Inflammatory macrophage (primary cell): ENCODE data around the gene PRKN.
"Not testable (repeated sequence)": the region's sequence is repeated elsewhere in the genome, so short reads cannot be mapped to it uniquely, and the experiment has no call there.

Experiments
- DNase-seq, 2 donors: peaks; one replicate each; pipeline ENCODE4 v3.0.0-alpha.2; 2020 to 2022

The PRKN gene

DNA sequence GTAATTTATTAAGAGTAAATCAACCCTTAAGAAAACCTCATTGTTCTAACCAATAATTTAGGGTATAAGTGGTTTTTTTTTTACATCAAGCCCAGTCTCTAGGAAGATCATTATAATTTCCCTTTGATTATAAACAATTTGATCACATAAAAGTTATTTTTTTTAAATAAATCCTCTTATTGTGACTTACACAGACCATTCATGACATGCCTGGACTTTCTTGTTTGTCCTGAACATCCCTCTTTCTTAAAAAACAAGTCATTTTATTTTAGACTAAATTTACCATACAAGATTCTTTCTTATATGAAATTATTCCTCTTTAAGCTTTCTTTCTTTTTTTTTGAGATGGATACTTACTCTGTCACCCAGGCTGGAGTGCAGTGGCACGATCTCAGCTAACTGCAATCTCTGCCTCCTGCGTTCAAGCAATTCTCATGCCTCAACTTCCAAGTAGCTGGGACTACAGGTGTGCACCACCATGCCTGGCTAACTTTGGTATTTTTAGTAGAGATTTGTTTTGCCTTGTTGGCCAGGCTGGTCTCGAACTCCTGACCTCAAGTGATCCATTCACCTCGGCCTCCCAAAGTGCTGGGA, 1400.1 kb downstream of the PRKN start:
- no peak for DNase-seq

DNA sequence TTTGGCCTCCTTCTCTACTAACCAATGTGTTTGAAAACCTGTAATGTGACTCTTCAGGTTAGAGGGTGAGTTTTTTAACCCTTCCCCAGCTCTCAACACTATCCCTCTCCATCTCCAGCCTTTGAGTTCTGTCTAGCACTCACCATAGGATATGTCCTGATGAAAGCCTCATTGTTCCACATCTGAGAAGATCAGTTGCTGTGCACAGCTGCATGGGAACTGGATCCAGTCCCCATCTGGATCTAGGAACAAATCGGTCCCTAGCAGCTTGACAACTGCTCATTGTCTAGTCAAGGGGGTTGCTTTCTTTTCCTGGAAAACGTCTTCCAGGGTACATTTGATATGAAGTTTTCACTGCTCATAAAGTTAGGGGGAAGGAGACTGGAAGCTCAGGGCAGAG, 1408.3 kb downstream of the PRKN start:
- no peak for DNase-seq

- no peak for DNase-seq
These were observed 1409.1 kb downstream of the PRKN start for GRCh38 chr6:161318456-161318855.

- DNase-seq, result no peak
These were observed 1411.0 kb downstream of the PRKN start for GRCh38 chr6:161316531-161316930.

- not testable (repeated sequence) for DNase-seq
These were observed 1412.2 kb downstream of the PRKN start for GRCh38 chr6:161315246-161315917.

- not testable (repeated sequence) for DNase-seq
These were observed 1412.9 kb downstream of the PRKN start for GRCh38 chr6:161314541-161315245.

DNA sequence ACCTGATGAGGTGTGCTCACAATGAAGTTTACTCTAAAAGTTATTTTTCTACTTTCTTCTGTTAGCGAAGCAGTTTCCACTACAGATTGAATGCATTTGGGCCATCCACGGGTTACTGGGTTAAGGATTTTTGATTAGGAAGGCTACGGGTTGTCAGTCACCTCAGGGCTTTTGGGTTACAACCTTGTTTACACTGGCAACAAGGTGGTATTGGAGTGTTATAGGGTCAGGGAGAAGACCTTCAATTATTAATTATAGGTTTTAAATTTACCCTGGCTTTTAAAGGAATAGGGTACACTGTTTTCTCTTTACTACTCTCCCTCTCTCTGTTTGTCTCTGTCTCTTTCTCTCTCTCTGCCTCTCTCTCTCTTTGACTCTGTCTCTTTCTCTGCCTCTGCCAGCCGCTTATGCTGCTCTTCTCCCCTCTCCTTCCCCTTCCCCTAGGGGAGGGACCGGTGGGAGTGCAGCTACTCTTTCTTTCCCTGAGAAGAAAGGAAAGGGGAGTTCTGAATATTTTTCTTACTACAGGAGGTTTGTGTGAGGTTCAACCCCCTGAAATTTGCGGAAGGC, 1413.5 kb downstream of the PRKN start:
- no peak for DNase-seq

DNA sequence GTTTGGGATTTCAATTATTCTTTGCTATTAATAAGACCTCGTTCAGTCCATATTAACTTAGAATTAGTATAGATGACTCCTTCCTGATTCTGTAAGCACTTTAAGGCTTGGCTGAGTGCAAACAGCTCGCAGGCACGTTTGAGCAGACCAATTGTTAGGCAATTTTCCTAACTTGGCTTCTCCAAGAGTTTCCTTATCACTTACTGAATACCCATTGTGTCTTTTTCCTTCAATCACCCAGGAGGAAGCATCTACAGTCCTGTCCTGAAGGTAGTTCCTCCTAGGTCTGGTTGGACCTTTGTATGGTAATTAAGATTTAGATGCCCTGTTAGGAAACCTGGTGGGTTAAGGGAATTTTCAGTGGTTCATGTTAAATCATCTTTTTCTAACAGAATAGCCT, 1414.1 kb downstream of the PRKN start:
- DNase-seq, result not testable (repeated sequence)

DNA sequence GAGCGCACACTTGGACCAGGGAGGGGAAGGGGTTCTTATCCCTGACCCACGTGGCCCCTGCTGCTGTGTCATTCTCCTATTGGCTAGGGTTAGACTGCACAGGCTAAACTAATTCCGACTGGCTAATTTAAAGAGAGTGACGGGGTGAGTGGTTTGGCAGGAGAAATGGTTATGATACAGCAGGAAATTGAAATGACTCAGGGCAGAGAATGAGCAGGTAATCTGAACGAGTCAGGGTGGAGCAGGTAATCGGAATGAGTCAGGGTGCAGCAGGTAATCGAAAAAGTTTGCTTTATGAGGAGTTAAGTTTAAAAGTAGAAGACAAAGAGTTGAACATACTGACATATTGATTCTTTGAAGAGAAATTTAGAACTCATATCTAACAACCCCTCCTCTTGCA, 1417.8 kb downstream of the PRKN start:
- not testable (repeated sequence) for DNase-seq

DNA sequence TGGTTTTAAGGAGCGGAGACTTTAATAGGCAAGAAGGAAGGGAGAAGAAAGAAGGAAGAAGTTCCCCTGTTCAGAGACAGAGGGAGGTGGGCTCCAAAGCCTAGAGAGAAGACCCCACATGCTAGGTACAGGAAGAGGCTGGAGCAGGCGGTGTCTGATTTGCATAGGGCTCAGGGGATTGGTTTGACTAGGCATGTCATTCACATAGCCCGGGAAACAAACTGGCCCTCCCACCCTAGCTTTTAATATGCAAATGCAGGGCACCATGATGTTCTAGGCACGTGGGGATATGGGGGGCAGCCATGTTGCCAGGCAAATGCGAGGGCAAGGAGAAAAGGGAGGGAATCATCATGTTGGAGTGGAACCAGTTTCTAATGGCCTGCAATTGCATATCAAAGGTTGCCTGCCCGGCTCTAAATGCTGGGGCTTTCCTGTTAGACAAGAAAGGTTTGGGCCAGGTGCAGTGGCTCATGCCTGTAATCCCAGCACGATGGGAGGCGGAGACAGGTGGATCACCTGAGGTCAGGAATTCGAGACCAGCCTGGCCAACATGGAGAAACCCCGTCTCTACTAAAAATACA, 1419.4 kb downstream of the PRKN start:
- no peak for DNase-seq

- DNase-seq, result no peak
These were observed 1421.7 kb downstream of the PRKN start for GRCh38 chr6:161305860-161306259.

GRCh38 chr6:161303628-161304340, 1423.8 kb downstream of the PRKN start:
- DNase-seq, result no peak

- no peak for DNase-seq
These were observed 1424.6 kb downstream of the PRKN start for GRCh38 chr6:161302949-161303348.

DNA sequence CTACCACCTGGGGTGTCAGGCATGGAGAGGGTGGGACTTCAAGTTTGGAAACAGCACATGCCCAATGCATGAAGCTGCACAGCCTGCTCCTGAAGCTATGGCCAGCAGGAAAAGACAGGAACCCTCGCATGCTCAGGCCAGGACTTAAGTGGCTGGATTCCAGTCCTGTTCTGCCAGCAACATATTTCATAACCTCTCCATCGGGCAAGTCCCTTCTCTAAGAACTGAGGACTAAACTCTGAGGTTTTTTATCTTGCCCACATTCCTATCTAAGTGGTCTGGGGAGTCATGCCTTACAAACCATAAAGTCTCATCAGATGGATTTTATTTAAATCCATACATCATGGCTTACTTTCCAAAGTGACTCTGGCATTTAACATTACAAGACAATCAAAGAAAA, 1426.2 kb downstream of the PRKN start:
- no peak for DNase-seq

DNA sequence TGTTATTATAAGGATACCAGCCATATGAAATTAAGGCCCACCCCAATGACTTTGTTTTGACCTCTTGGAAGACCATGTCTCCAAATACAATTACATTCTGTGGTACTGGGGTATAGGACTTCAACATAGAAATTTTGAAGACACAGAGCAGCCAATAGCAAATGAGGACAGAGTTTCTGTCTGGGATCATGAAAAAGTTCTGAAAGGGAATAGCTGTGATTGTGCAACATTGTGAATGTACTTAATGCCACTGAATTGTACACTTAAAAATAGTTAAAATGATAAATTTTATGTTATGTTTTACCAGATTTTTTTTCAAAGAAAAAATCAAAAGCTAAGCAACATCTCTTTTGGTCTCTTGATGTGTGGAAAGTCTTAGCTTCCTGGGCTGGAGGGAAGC, 1426.7 kb downstream of the PRKN start:
- no peak for DNase-seq

DNA sequence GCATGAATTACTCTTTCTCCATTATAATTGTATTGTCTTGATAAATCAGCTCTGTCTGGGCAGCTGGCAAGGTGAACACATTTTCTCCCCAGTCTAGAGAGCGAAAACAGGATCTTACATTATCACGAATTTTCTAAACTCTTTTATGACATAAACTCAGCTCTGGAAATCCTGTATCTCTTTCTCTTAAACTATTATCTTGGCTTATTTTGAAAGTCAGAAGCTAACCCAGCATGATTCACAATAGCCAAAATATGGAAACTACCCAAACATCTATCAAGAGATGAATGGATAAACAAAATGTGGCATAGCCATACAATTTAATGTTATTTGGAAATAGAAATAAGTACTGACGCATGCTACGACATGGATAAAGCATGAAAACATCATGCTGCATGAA, 1427.8 kb downstream of the PRKN start:
- DNase-seq, result no peak
